ENCODE data around the gene ZNF777. TPM values are rescaled to one million over a fixed set of nuclear protein-coding genes. Genes with fewer than 3 reads are reported as not detected.
"Not testable (repeated sequence)": the region's sequence is repeated elsewhere in the genome, so short reads cannot be mapped to it uniquely, and the experiment has no call there.

Gene ZNF777
- total RNA-seq, 1 experiment from 2014 or later, result 12.0 TPM

- Mint-ChIP-seq H3K4me1 (peaks cover 33% of the 10 kb centered on the region), H3K27ac (peak overlapping the region; percentile 51)
- DNase-seq (ENCODE audit: low spot score); CTCF ChIA-PET; H3K27me3 Mint-ChIP-seq (ENCODE audit: low read depth); POLR2A ChIA-PET; H3K36me3 Mint-ChIP-seq; H3K9me3 Mint-ChIP-seq; H3K4me3 Mint-ChIP-seq: not testable (repeated sequence)
- peak; percentile 67 for ATAC-seq
These were observed 72.1 kb downstream of the ZNF777 start for GRCh38 chr7:149388550-149389335.

GRCh38 chr7:149386514-149386913, 74.3 kb downstream of the ZNF777 start:
- CTCF ChIA-PET, result interaction anchor here (1.0 to 1.8 kb wide), 3 partner anchors 31 to 75 kb away, joined by 3 to 7 read pairs (median 6); no protein-coding TSS in a partner anchor
- H3K27ac Mint-ChIP-seq, result peak overlapping the region; percentile 94
- DNase-seq (ENCODE audit: low spot score); POLR2A ChIA-PET; H3K4me3 Mint-ChIP-seq; H3K36me3 Mint-ChIP-seq; H3K27me3 Mint-ChIP-seq (ENCODE audit: low read depth); H3K9me3 Mint-ChIP-seq: not testable (repeated sequence)
- H3K4me1 Mint-ChIP-seq, result peaks cover 33% of the 10 kb centered on the region
- ATAC-seq, result peak; percentile 73

- TF ChIP-seq NFATC4 (CRISPR knock-in tag; IDR thresholded peaks at IDR 0.05) (no peak), E2F4 (CRISPR knock-in tag; IDR thresholded peaks at IDR 0.05; ENCODE audit: borderline replicate concordance, low read depth) (no peak)
- H3K36me3 Mint-ChIP-seq, result peaks cover 2% of the 10 kb centered on the region
- H3K27me3 Mint-ChIP-seq (ENCODE audit: low read depth), result peaks cover 2% of the 10 kb centered on the region; the same call in 1 of the 2 replicates
- H3K27ac Mint-ChIP-seq, result 0 out of 2 replicates have a peak overlapping the region, but pooled peaks have one; percentile 94
- CTCF ChIA-PET, result interaction anchor here (0.7 to 1.8 kb wide), 4 partner anchors 30 to 186 kb away, joined by 3 to 7 read pairs (median 5); no protein-coding TSS in a partner anchor
- no peak for DNase-seq (ENCODE audit: low spot score)
- ATAC-seq, result no peak
- peaks cover 33% of the 10 kb centered on the region for H3K4me1 Mint-ChIP-seq
- POLR2A ChIA-PET, result no interaction called here
- no peak overlapping the region for H3K4me3 Mint-ChIP-seq
- peaks cover 11% of the 10 kb centered on the region for H3K9me3 Mint-ChIP-seq
These were observed 75.5 kb downstream of the ZNF777 start for GRCh38 chr7:149385195-149385950.

Other genes with a start within 250 kb of the ZNF777 start
- 19.7 to 23.0 TPM (median 21.7 TPM) in 3 replicates for gene ZNF212, start 221.4 kb downstream of the ZNF777 start, total RNA-seq (2021)
- 9.9 to 12.1 TPM (median 12.0 TPM) in 3 replicates for gene ZNF783, start 198.9 kb downstream of the ZNF777 start, total RNA-seq (2021)
- 16.0 to 17.1 TPM (median 16.8 TPM) in 3 replicates for gene ZNF746, start 36.7 kb upstream of the ZNF777 start, total RNA-seq (2021)

Measured in WTC11 (cell line).